Ascending aorta (tissue), 2 donors: Measurements from ENCODE around the gene BPTF. TPM values are rescaled to one million over a fixed set of nuclear protein-coding genes. Genes with fewer than 3 reads are reported as not detected.
"Not testable (repeated sequence)": the region's sequence is repeated elsewhere in the genome, so short reads cannot be mapped to it uniquely, and the experiment has no call there.

Source experiments
- DNase-seq, 2 donors: peaks; one replicate each; pipeline ENCODE4 v3.0.0-alpha.2; 2019; ENCODE audit warnings: low spot score in 2 of 2
- H3K27ac ChIP-seq, 2 donors: fragments of 200-600 bp; sonication (generic); one replicate each; pipeline ENCODE4 v1.5.1; 2016 to 2017; ENCODE audit warnings: mild to moderate bottlenecking in 1 of 2
- H3K27me3 ChIP-seq: fragments of 200-600 bp; sonication (generic); one replicate; pipeline ENCODE4 v1.5.1; 2017
- H3K36me3 ChIP-seq, 2 donors: fragments of 200-600 bp; sonication (generic); one replicate each; pipeline ENCODE4 v1.5.1; 2016
- H3K4me1 ChIP-seq, 2 donors: fragments of 200-600 bp; sonication (generic); one replicate each; pipeline ENCODE4 v1.5.1; 2016 to 2017; ENCODE audit warnings: mild to moderate bottlenecking in 1 of 2
- H3K4me3 ChIP-seq, 2 donors: fragments of 200-600 bp; sonication (generic); one replicate each; pipeline ENCODE4 v1.5.1; 2016 to 2017; ENCODE audit warnings: mild to moderate bottlenecking in 1 of 2
- H3K9me3 ChIP-seq, 2 donors: fragments of 200-600 bp; sonication (generic); one replicate each; pipeline ENCODE4 v1.5.1; 2016
- intact Hi-C: fragments of 100-400 bp; cut with DNase I; formaldehyde crosslinking; loops from one replicate; pipeline ENCODE4 v1.15.1; 2023
- total RNA-seq: library from RNA; depleted of rRNA; stranded (reverse); fragments of >200 nt; gene quantifications from one replicate; pipeline ENCODE4 v1.1.0, GENCODE V29; 2016
- TF ChIP-seq, protein P1 (sequence below), 3 experiments: fragments of 200-600 bp in 2 of 3; fragments of 450-650 bp in 1 of 3; sonication (generic) in 2 of 3; IDR thresholded peaks; one replicate each; pipeline ENCODE4 v1.5.1; 2016 to 2019; ENCODE audit warnings: antibody characterized with exemption in 3 of 3, mild to moderate bottlenecking in 1 of 3, moderate library complexity in 1 of 3

Gene BPTF
- total RNA-seq, 1 donor from 2014 or later: 67.4 TPM

DNA sequence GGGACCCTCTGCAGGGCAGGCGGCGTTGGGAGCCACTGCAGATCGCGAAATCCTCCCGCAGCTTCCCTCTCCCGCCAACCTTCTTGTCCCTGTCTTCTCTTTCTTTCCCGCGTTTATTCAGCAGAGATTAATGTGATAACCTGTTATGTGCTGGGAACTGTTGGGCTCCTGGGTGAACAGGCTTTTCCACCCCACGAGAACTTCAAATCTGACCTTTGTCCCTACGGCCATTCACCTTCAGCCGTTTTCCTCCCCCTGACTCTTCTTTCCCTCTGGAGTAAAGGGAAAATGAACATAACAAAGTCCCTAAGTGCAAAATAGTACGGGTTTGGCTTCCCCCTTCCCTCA, 195.1 kb downstream of the BPTF start:
- H3K9me3 ChIP-seq: no peaks in the 10 kb centered on the region
- DNase-seq: no peak
- H3K36me3 ChIP-seq: no peaks in the 10 kb centered on the region
- no peaks in the 10 kb centered on the region for H3K27me3 ChIP-seq
- TF ChIP-seq, protein P1, sequence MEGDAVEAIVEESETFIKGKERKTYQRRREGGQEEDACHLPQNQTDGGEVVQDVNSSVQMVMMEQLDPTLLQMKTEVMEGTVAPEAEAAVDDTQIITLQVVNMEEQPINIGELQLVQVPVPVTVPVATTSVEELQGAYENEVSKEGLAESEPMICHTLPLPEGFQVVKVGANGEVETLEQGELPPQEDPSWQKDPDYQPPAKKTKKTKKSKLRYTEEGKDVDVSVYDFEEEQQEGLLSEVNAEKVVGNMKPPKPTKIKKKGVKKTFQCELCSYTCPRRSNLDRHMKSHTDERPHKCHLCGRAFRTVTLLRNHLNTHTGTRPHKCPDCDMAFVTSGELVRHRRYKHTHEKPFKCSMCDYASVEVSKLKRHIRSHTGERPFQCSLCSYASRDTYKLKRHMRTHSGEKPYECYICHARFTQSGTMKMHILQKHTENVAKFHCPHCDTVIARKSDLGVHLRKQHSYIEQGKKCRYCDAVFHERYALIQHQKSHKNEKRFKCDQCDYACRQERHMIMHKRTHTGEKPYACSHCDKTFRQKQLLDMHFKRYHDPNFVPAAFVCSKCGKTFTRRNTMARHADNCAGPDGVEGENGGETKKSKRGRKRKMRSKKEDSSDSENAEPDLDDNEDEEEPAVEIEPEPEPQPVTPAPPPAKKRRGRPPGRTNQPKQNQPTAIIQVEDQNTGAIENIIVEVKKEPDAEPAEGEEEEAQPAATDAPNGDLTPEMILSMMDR (IDR thresholded peaks at IDR 0.05): no peak
- intact Hi-C loops: loop anchor here (1.0 kb wide), 3 partner anchors 15 to 1307 kb away; partner anchors contain the start of genes ABCA5 and KPNA2
- peak overlapping the region; percentile 79 to 87 for H3K27ac ChIP-seq
- H3K4me1 ChIP-seq: peaks cover 0 to 3% of the 10 kb centered on the region in 2 donors
- H3K4me3 ChIP-seq: peak overlapping the region; percentile 55 to 74

DNA sequence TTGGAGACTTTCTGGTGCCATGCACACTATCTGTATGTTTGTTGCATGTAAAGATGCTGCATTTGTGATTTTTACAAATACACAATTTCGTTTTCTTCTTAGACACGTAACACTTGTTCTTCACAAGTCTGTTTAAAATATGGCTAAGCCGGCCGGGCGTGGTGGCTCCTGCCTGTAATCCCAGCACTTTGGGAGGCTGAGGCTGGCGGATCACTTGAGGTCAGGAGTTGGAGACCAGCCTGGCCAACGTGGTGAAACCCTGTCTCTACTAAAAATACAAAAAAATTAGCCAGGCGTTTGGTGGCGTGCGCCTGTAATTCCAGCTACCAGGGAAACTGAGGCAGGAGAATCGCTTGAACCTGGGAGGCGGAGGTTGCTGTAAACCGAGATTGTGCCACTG, 195.5 kb downstream of the BPTF start:
- Histone ChIP-seq H3K27ac (peak overlapping the region; percentile 79 to 87), H3K4me3 (peak overlapping the region; percentile 55 to 74)
- not testable (repeated sequence) for H3K9me3 ChIP-seq, H3K36me3 ChIP-seq, H3K27me3 ChIP-seq, DNase-seq, H3K4me1 ChIP-seq
- intact Hi-C loops: loop anchor here (1.0 kb wide), 3 partner anchors 15 to 1307 kb away; partner anchors contain the start of genes ABCA5 and KPNA2

DNA sequence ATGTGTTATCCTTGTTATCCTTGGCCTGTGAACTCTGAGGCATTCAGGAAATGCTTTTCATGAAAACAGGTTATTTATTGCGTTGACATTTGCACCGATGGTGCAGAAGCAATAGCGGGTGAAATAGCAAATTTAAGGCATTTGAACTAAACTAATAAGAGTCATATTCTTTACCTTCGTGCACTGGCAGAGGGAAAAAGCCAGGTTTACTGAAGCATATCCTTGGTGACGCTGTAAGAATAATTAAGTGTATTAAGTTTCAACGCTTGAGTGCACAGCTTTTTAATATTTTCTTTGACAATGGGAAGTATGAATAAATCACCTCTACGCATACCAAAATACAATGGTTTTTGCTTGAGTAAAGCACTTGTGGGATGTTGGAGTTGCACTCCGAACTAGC, 196.7 kb downstream of the BPTF start:
- no peak overlapping the region for H3K4me3 ChIP-seq
- DNase-seq: no peak
- H3K4me1 ChIP-seq: peaks cover 0 to 3% of the 10 kb centered on the region in 2 donors
- H3K27ac ChIP-seq: no peak overlapping the region
- H3K9me3 ChIP-seq: no peaks in the 10 kb centered on the region
- no peaks in the 10 kb centered on the region for H3K36me3 ChIP-seq
- TF ChIP-seq, protein P1 (IDR thresholded peaks at IDR 0.05): no peak
- intact Hi-C loops: no loop called here
- no peaks in the 10 kb centered on the region for H3K27me3 ChIP-seq

DNA sequence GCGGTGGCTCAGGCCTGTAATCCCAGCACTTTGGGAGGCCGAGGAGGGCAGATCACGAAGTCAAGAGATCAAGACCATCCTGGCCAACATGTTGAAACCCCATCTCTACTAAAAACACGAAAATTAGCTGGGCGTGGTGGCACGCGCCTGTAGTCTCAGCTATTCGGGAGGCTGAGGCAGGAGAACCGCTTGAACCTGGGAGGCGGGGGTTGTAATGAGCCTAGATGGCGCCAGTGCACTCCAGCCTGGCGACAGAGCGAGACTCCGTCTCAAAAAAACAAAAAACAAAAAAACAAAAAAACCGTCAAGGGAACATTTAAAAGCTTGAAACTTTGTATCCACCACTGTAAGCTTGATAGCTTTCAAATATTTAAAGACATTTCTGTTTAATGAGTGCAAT, 197.2 kb downstream of the BPTF start:
- H3K4me1 ChIP-seq, H3K27ac ChIP-seq, DNase-seq, H3K9me3 ChIP-seq, intact Hi-C loops, H3K27me3 ChIP-seq, H3K36me3 ChIP-seq, H3K4me3 ChIP-seq: not testable (repeated sequence)

DNA sequence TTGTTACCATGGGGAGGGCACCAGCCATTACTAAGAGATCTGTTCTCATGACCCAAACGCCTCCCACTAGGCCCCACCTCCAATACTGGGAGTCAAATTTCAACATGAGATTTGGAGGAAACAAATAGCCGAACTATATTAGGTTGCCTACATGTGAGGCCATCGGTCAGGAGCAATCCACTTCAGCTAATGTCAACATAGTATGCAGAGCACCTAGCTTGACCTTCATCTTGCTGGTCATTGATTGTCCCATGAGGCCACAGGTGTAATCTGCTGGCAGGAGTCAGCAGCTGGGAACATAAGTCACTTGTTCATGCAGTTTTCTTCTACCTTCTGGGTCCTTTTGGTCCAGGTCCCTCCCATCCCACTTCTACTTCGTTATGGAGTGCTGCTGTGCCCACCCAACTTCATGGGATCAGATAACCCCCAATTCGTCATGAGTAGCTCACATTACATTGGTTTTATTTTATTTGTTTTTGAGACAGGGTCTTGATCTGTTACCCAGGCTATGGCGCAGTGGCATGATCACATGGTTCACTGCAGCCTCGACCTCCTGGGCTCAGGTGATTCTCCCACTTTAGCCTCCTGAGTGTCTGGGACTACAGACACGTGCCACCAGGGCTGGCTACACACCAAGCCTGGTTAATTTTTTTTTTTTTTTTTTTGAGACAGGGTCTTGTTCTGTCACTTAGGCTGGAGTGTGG, 204.4 kb downstream of the BPTF start:
- intact Hi-C loops: loop anchor here (10.0 kb wide), 1 partner anchor 425 kb away; the partner anchor contains the start of gene WIPI1
- H3K4me3 ChIP-seq: no peak overlapping the region
- peaks cover 0 to under 1% of the 10 kb centered on the region in 2 donors for H3K4me1 ChIP-seq
- no peaks in the 10 kb centered on the region for H3K9me3 ChIP-seq
- no peaks in the 10 kb centered on the region for H3K27me3 ChIP-seq
- TF ChIP-seq, protein P1 (IDR thresholded peaks at IDR 0.05): no peak
- no peaks in the 10 kb centered on the region for H3K36me3 ChIP-seq
- no peak overlapping the region for H3K27ac ChIP-seq
- no peak for DNase-seq

Other genes with a start within 250 kb of the BPTF start
- 22.0 TPM for gene NOL11, start 107.6 kb upstream of the BPTF start, total RNA-seq
- 3.2 TPM for gene C17orf58, start 171.0 kb downstream of the BPTF start, total RNA-seq
- 11.6 TPM for gene KPNA2, start 210.2 kb downstream of the BPTF start, total RNA-seq